B cell (primary cell): Measurements from ENCODE around the gene NEUROD1. TPM values are rescaled to one million over a fixed set of nuclear protein-coding genes. Genes with fewer than 3 reads are reported as not detected.

Source experiments
- ATAC-seq: fragments of 200-7000 bp; cut with Tn5 transposase; one replicate; pipeline ENCODE4 v1.10.0; 2021; ENCODE audit warnings: low read depth, mild to moderate bottlenecking, moderate number of reproducible peaks, moderate library complexity
- CTCF ChIA-PET: fragments of 350-600 bp; sonication (Branson Sonifier 250); formaldehyde crosslinking; loops from one replicate; lab custom pipeline; 2021; ENCODE audit warnings: antibody characterized with exemption, inconsistent platforms; lab: Charles Lee
- POLR2A ChIA-PET: fragments of 350-600 bp; sonication (Branson Sonifier 250); formaldehyde crosslinking; loops from one replicate; lab custom pipeline; 2021; ENCODE audit warnings: antibody characterized with exemption; lab: Charles Lee
- DNase-seq: peaks from one replicate; pipeline ENCODE4 v3.0.0; 2013
- H2AFZ ChIP-seq: 2 replicates; pipeline ENCODE4 v1.6.1; 2012; ENCODE audit warnings: mild to moderate bottlenecking, low read depth, low read length; ENCODE audit not compliant: insufficient read depth, poor library complexity, severe bottlenecking
- H3K27ac ChIP-seq, 2 donors: 1 replicate in 1 of 2; 2 replicates in 1 of 2; pipeline ENCODE4 v1.5.1; 2012 to 2013; ENCODE audit warnings: low read length in 2 of 2, mild to moderate bottlenecking in 2 of 2, moderate library complexity in 1 of 2
- H3K27me3 ChIP-seq, 4 experiments: fragments of 200-600 bp in 1 of 4; sonication (generic) in 1 of 4; replicated peaks in 1 of 4; 1 replicate in 2 of 4; 2 replicates in 2 of 4; pipeline versions ENCODE4 v1.6.1 to v1.7.0; 2013 to 2016; ENCODE audit warnings: low read length in 3 of 4, mild to moderate bottlenecking in 2 of 4, mixed read lengths in 1 of 4, moderate library complexity in 1 of 4; ENCODE audit not compliant: insufficient read depth in 4 of 4, control insufficient read depth in 3 of 4; ENCODE audit errors: control extremely low read depth in 1 of 4
- H3K36me3 ChIP-seq, 2 experiments: replicated peaks in 1 of 2; 1 replicate in 1 of 2; 2 replicates in 1 of 2; pipeline versions ENCODE4 v1.6.1 to v1.7.1; 2013; ENCODE audit warnings: low read length in 1 of 2; ENCODE audit not compliant: insufficient read depth in 2 of 2, control insufficient read depth in 1 of 2; ENCODE audit errors: control extremely low read depth in 1 of 2, extremely low read depth in 1 of 2
- H3K4me1 ChIP-seq, 2 donors: fragments of 200-600 bp in 1 of 2; sonication (generic) in 1 of 2; 1 replicate in 1 of 2; 2 replicates in 1 of 2; pipeline versions ENCODE4 v1.5.1 to v1.6.1; 2013 to 2017; ENCODE audit warnings: low read length in 2 of 2; ENCODE audit not compliant: control insufficient read depth in 2 of 2, insufficient read depth in 2 of 2
- H3K4me2 ChIP-seq: replicated peaks from 2 replicates; pipeline ENCODE3; 2012; ENCODE audit warnings: mild to moderate bottlenecking, low read depth, low read length; ENCODE audit not compliant: poor library complexity, severe bottlenecking
- H3K4me3 ChIP-seq, 5 experiments: fragments of 200-600 bp in 1 of 5; sonication (generic) in 1 of 5; 1 replicate in 3 of 5; 2 replicates in 2 of 5; pipeline versions ENCODE4 v1.5.1 to v1.7.0; 2011 to 2016; ENCODE audit warnings: low read length in 4 of 5, mild to moderate bottlenecking in 4 of 5, low read depth in 2 of 5, control low read depth in 1 of 5, moderate library complexity in 1 of 5; ENCODE audit not compliant: insufficient read depth in 1 of 5; ENCODE audit errors: control extremely low read depth in 1 of 5, extremely low read depth in 1 of 5
- H3K79me2 ChIP-seq: fragments of 200-600 bp; sonication (generic); one replicate; pipeline ENCODE4 v1.6.0; 2016; ENCODE audit warnings: low read length; ENCODE audit not compliant: control insufficient read depth, insufficient read depth
- H3K9ac ChIP-seq: fragments of 200-600 bp; sonication (generic); 2 replicates; pipeline ENCODE4 v1.6.1; 2017; ENCODE audit warnings: mild to moderate bottlenecking, low read length, moderate library complexity
- H3K9me3 ChIP-seq, 3 donors: one replicate each; pipeline versions ENCODE4 v1.6.1 to v1.7.1; 2013; ENCODE audit warnings: low read length in 2 of 3; ENCODE audit not compliant: control insufficient read depth in 2 of 3, insufficient read depth in 1 of 3; ENCODE audit errors: control extremely low read depth in 1 of 3
- H4K20me1 ChIP-seq: 2 replicates; pipeline ENCODE4 v1.6.0; 2012; ENCODE audit warnings: mild to moderate bottlenecking, low read length; ENCODE audit not compliant: insufficient read depth, control insufficient read depth, poor library complexity, severe bottlenecking
- H3K27ac Mint-ChIP-seq: one replicate; pipeline ENCODE4 v1.8.0; 2021; ENCODE audit warnings: mixed read lengths
- H3K27me3 Mint-ChIP-seq: one replicate; pipeline ENCODE4 v1.8.0; 2021; ENCODE audit warnings: mixed read lengths
- H3K4me1 Mint-ChIP-seq: one replicate; pipeline ENCODE4 v1.8.0; 2021; ENCODE audit warnings: mixed read lengths
- H3K4me3 Mint-ChIP-seq: one replicate; pipeline ENCODE4 v1.8.0; 2021; ENCODE audit warnings: mixed read lengths
- H3K9me3 Mint-ChIP-seq: one replicate; pipeline ENCODE4 v1.8.0; 2022; ENCODE audit warnings: mixed read lengths; ENCODE audit not compliant: insufficient read depth
- EZH2 ChIP-seq: IDR thresholded peaks from 2 replicates; pipeline ENCODE4 v1.6.1; 2012; ENCODE audit warnings: borderline replicate concordance, low read depth, mild to moderate bottlenecking, moderate library complexity, low read length; ENCODE audit not compliant: insufficient read depth, poor library complexity, severe bottlenecking
- whole genome bisulfite sequencing: methylation state at CpG from one replicate; pipeline ENCODE4 v1.1.5; 2013; ENCODE audit warnings: missing lambda C conversion rate; ENCODE audit not compliant: insufficient coverage; 5-methylcytosine and 5-hydroxymethylcytosine counted together
- intact Hi-C: fragments of 100-400 bp; cut with micrococcal nuclease; formaldehyde crosslinking; loops from one replicate; pipeline ENCODE4 v1.10.0; 2022
- polyA plus RNA-seq: library from polyadenylated mRNA; depleted of rRNA; stranded (reverse); fragments of >200 nt; gene quantifications from 2 replicates; pipeline ENCODE4 v1.2.3, GENCODE V29; 2012
- total RNA-seq, 2 donors: library from RNA; stranded (reverse); fragments of 120-200 nt in 1 of 2; gene quantifications; 1 replicate in 1 of 2; 2 replicates in 1 of 2; pipeline versions ENCODE4 v1.2.3 to v1.2.4, GENCODE V29; 2013 to 2022
- TF ChIP-seq, protein P1 (sequence below): fragments of 200-600 bp; IDR thresholded peaks from one replicate; pipeline ENCODE4 v1.8.0; 2022; ENCODE audit warnings: antibody characterized with exemption, mild to moderate bottlenecking

NEUROD1 gene
- total and polyA plus RNA-seq, 2 donors (not counting 1 experiment from before 2014, with no cell fraction given), result not detected

DNA sequence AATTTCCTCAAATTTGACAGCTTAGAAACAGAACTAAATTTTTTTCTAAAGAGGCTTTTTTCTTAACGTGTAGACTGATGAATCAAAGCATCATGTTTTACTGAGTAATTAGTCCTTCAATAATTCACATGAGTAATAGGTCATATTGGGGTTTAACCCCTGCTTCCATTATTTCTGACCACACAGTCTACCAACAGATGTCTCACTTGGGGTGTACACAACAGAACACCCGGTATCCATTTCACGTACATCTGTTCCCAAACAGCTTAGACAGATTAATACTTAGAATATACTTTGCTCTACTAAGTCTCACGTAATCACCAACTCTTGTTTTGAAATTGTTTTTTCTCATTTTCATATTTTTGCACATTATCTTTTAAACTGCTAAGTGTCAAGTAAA is 38.2 kb downstream of the NEUROD1 start:
- no peak for DNase-seq
- no peak for TF ChIP-seq EZH2
- TF ChIP-seq, protein P1, sequence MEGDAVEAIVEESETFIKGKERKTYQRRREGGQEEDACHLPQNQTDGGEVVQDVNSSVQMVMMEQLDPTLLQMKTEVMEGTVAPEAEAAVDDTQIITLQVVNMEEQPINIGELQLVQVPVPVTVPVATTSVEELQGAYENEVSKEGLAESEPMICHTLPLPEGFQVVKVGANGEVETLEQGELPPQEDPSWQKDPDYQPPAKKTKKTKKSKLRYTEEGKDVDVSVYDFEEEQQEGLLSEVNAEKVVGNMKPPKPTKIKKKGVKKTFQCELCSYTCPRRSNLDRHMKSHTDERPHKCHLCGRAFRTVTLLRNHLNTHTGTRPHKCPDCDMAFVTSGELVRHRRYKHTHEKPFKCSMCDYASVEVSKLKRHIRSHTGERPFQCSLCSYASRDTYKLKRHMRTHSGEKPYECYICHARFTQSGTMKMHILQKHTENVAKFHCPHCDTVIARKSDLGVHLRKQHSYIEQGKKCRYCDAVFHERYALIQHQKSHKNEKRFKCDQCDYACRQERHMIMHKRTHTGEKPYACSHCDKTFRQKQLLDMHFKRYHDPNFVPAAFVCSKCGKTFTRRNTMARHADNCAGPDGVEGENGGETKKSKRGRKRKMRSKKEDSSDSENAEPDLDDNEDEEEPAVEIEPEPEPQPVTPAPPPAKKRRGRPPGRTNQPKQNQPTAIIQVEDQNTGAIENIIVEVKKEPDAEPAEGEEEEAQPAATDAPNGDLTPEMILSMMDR, result no peak
- H3K9me3 ChIP-seq, result no peaks in the 10 kb centered on the region
- H3K9me3 Mint-ChIP-seq, result peaks cover 2% of the 10 kb centered on the region
- no peak overlapping the region for H3K4me2 ChIP-seq
- H3K4me3 Mint-ChIP-seq, result no peak overlapping the region
- 100% methylated on average over 2 of the region's 4 CpGs for WGBS
- H3K9ac ChIP-seq, result no peak overlapping the region
- ChIA-PET POLR2A (no interaction called here), CTCF (no interaction called here)
- H3K79me2 ChIP-seq, result no peaks in the 10 kb centered on the region
- H3K4me1 Mint-ChIP-seq, result no peaks in the 10 kb centered on the region
- peaks cover 32% of the 10 kb centered on the region for H3K27me3 Mint-ChIP-seq
- intact Hi-C loops, result no loop called here
- no peak overlapping the region for H3K27ac ChIP-seq
- no peak overlapping the region for H3K4me3 ChIP-seq
- no peaks in the 10 kb centered on the region for H3K4me1 ChIP-seq
- H3K36me3 ChIP-seq, result no peaks in the 10 kb centered on the region
- H3K27ac Mint-ChIP-seq, result no peak overlapping the region
- H3K27me3 ChIP-seq, result peaks cover 0 to 7% (median 5%) of the 10 kb centered on the region in 4 experiments
- no peak for ATAC-seq
- H4K20me1 ChIP-seq, result no peaks in the 10 kb centered on the region
- H2AFZ ChIP-seq, result no peak overlapping the region

DNA sequence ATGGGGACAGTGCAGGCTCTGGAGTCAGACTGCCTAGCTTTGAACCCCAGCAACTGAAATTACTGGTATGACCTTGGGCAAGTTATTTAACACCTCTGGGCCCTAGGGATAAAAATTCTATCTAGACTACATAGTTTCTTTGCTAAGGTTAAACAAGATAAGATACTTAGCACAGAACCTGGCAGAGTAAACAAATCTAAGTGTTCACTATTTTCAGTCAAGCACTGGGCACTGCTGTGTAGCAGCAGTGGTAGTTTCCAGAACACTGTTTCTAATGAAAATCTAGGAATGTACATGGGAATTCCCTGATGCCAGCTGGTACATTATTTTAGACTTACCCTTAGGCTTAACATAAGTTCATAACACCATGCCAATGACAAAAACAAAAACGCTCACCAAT is 40.6 kb downstream of the NEUROD1 start:
- Mint-ChIP-seq H3K27me3 (peaks cover 23% of the 10 kb centered on the region), H3K4me3 (no peak overlapping the region), H3K27ac (no peak overlapping the region), H3K9me3 (peaks cover 2% of the 10 kb centered on the region), H3K4me1 (no peaks in the 10 kb centered on the region)
- Histone ChIP-seq H3K4me3 (no peak overlapping the region), H3K9ac (no peak overlapping the region), H3K27me3 (peaks cover 0 to 7% (median 3%) of the 10 kb centered on the region in 4 experiments), H3K4me2 (no peak overlapping the region), H3K79me2 (no peaks in the 10 kb centered on the region), H3K27ac (no peak overlapping the region), H3K9me3 (no peaks in the 10 kb centered on the region), H3K4me1 (no peaks in the 10 kb centered on the region), H3K36me3 (no peaks in the 10 kb centered on the region), H4K20me1 (no peaks in the 10 kb centered on the region), H2AFZ (no peak overlapping the region)
- TF ChIP-seq, protein P1, result no peak
- TF ChIP-seq EZH2, result no peak
- ChIA-PET POLR2A (no interaction called here), CTCF (no interaction called here)
- WGBS, result 0% methylated on average over 1 of the region's 1 CpG
- DNase-seq, result no peak
- ATAC-seq, result no peak
- intact Hi-C loops, result no loop called here
